ENCODE results near the gene RPS23.

RPS23 gene

GRCh38 chr5:82234885-82235284 is 43.3 kb downstream of the RPS23 start:
- Mint-ChIP-seq H3K27ac (no peak overlapping the region), H3K36me3 (no peaks in the 10 kb centered on the region), H3K4me3 (no peak overlapping the region), H3K4me1 (no peaks in the 10 kb centered on the region), H3K9me3 (no peaks in the 10 kb centered on the region), H3K27me3 (no peaks in the 10 kb centered on the region)

GRCh38 chr5:82225525-82226172 is 52.5 kb downstream of the RPS23 start:
- peaks cover 3% of the 10 kb centered on the region for H3K4me1 Mint-ChIP-seq
- H3K27ac Mint-ChIP-seq: no peak overlapping the region
- no peaks in the 10 kb centered on the region for H3K9me3 Mint-ChIP-seq
- no peaks in the 10 kb centered on the region for H3K36me3 Mint-ChIP-seq
- H3K4me3 Mint-ChIP-seq: no peak overlapping the region
- H3K27me3 Mint-ChIP-seq: no peaks in the 10 kb centered on the region
